Measurements from ENCODE around the gene IGFBP3.

The IGFBP3 gene

GRCh38 chr7:45872116-45873034 lies 48.7 kb downstream of the IGFBP3 start:
- no peak for DNase-seq

- no peak for DNase-seq
These were observed 51.6 kb downstream of the IGFBP3 start for GRCh38 chr7:45869426-45869825.

- DNase-seq, result no peak
These were observed 53.6 kb downstream of the IGFBP3 start for GRCh38 chr7:45867471-45867870.

- no peak for DNase-seq
These were observed 55.3 kb downstream of the IGFBP3 start for GRCh38 chr7:45865594-45866410.

GRCh38 chr7:45863715-45864114 lies 57.4 kb downstream of the IGFBP3 start:
- no peak for DNase-seq

All from femur (tissue), 1 donor.